Measurements from ENCODE around the gene ATN1. TPM values are rescaled to one million over a fixed set of nuclear protein-coding genes. Genes with fewer than 3 reads are reported as not detected.
A peak's percentile ranks its signal among the peaks of the same experiment; 100 is the strongest.
"Not testable (repeated sequence)": the region's sequence is repeated elsewhere in the genome, so short reads cannot be mapped to it uniquely, and the experiment has no call there.

The ATN1 gene
- polyA plus RNA-seq, 1 donor, result 66.6 TPM

DNA sequence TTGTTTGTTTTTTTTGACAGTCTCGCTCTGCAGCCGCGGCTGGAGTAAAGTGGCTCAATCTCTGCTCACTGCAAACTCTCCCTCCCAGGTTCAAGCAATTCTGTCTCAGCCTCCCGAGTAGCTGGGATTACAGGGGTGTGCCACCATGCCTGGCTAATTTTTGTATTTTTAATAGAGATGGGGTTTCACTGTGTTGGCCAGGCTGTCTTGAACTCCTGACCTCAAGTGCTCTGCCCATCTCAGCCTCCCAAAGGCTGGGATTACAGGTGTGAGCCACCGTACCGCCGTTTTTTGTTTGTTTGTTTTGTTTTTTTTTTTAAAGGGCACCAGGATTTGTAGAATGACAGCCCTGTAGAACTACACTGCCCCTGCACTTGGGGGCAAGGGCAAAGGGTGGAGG lies 39.0 kb upstream of the ATN1 start:
- WGBS (ENCODE audit: insufficient coverage, low lambda C conversion rate), result 86% methylated on average over 3 of the region's 7 CpGs

DNA sequence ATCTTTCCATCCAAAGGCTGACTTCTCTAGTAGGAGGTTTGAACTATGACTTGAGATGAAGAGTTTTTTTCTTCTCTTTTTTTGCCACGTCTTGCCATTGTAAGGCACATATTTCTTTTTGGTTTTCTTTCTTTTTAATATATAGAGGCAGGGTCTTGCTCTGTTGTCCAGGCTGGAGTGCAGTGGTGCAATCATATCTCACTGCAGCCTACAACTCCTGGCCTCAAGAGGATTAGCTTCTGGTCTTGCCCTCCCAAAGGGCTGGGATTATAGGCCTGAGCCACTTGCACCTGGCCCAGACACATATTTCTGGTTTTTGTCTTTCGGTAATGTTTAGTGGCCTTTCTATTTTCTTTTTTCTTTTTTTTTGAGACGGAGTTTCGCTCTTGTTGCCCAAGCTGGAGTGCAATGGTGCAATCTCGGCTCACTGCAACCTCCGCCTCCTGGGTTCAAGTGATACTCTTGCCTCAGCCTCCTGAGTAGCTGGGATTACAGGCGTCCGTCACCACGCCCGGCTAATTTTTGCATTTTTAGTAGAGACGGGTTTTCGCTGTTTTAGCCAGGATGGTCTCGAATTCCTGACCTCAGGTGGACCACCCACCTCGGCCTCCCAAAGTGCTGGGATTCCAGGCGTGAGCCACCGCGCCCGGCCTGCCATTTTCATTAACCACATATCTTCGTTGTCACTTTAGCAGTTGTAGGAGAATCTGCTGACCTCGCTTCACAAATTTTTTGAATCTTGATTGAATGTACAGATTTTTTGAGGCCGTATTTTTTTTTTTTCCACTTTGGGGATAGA lies 37.8 kb upstream of the ATN1 start:
- DNase-seq; H3K4me3 ChIP-seq (ENCODE audit: low read length); H3K9me3 ChIP-seq (ENCODE audit: control insufficient read depth, low read depth, low read length); H3K27me3 ChIP-seq (ENCODE audit: control insufficient read depth, insufficient read depth, low read length); H3K36me3 ChIP-seq (ENCODE audit: control insufficient read depth, insufficient read depth, low read length): not testable (repeated sequence)
- Histone ChIP-seq H3K4me1 (ENCODE audit: control insufficient read depth, insufficient read depth, low read length) (peaks cover 25% of the 10 kb centered on the region), H3K27ac (ENCODE audit: low read length) (peak overlapping the region; percentile 78)
- WGBS (ENCODE audit: insufficient coverage, low lambda C conversion rate), result 87% methylated on average over 3 of the region's 21 CpGs

More for the DNA sequence above, 39.0 kb upstream of the ATN1 start:
- not testable (repeated sequence) for H3K27ac ChIP-seq (ENCODE audit: low read length); H3K27me3 ChIP-seq (ENCODE audit: control insufficient read depth, insufficient read depth, low read length); DNase-seq; H3K4me3 ChIP-seq (ENCODE audit: low read length); H3K9me3 ChIP-seq (ENCODE audit: control insufficient read depth, low read depth, low read length)
- Histone ChIP-seq H3K36me3 (ENCODE audit: control insufficient read depth, insufficient read depth, low read length) (peaks cover 11% of the 10 kb centered on the region), H3K4me1 (ENCODE audit: control insufficient read depth, insufficient read depth, low read length) (peaks cover 25% of the 10 kb centered on the region)

GRCh38 chr12:6890789-6891645 lies 36.7 kb upstream of the ATN1 start:
- H3K27ac ChIP-seq (ENCODE audit: low read length), result peak overlapping the region; percentile 88
- DNase-seq, result peak; percentile 97 to 98
- no peaks in the 10 kb centered on the region for H3K36me3 ChIP-seq (ENCODE audit: control insufficient read depth, insufficient read depth, low read length)
- no peaks in the 10 kb centered on the region for H3K27me3 ChIP-seq (ENCODE audit: control insufficient read depth, insufficient read depth, low read length)
- H3K4me3 ChIP-seq (ENCODE audit: low read length), result peak overlapping the region; percentile 57
- WGBS (ENCODE audit: insufficient coverage, low lambda C conversion rate), result 0% methylated on average over 1 of the region's 68 CpGs
- no peaks in the 10 kb centered on the region for H3K9me3 ChIP-seq (ENCODE audit: control insufficient read depth, low read depth, low read length)
- H3K4me1 ChIP-seq (ENCODE audit: control insufficient read depth, insufficient read depth, low read length), result peaks cover 20% of the 10 kb centered on the region

DNA sequence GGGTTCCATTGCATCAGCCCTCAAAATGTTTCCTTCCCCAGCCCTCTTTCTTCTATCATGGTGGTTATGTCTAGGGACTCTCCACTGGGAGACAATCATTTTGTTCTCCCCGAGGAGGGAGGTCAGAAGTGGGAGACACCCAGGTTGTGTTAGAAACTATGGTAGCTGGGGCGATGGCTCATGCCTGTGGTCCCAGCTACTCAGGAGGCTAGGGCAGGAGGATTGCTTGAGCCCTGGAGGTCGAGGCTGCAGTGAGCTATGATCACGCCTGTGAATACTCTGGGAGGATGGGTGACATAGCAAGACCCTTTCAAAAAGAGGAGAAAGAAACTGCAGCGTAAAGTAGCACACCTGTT lies 36.1 kb upstream of the ATN1 start:
- H3K9me3 ChIP-seq (ENCODE audit: control insufficient read depth, low read depth, low read length), result no peaks in the 10 kb centered on the region
- no peaks in the 10 kb centered on the region for H3K27me3 ChIP-seq (ENCODE audit: control insufficient read depth, insufficient read depth, low read length)
- peak overlapping the region; percentile 57 for H3K4me3 ChIP-seq (ENCODE audit: low read length)
- peaks cover 20% of the 10 kb centered on the region for H3K4me1 ChIP-seq (ENCODE audit: control insufficient read depth, insufficient read depth, low read length)
- H3K27ac ChIP-seq (ENCODE audit: low read length), result peak overlapping the region; percentile 88
- WGBS (ENCODE audit: insufficient coverage, low lambda C conversion rate), result 100% methylated on average over 1 of the region's 5 CpGs
- no peaks in the 10 kb centered on the region for H3K36me3 ChIP-seq (ENCODE audit: control insufficient read depth, insufficient read depth, low read length)
- DNase-seq, result no peak

DNA sequence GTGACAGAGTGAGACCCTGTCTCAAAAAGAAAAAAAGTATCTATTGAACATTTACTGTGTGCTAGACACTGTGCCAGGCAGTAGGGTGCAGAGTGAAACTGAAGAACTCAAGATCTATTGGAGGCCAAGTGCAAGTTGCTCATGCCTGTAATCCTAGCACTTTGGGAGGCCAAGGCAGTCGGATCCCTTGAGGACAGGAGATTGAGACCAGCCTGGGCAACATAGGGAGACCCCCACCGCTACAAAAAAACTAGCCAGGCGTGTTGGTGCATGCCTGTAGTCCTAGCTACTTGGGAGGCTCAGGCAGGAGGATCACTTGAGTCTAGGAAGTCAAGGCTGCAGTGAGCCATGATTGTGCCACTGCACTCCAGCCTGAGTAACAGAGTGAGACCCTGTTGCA lies 35.1 kb upstream of the ATN1 start:
- WGBS (ENCODE audit: insufficient coverage, low lambda C conversion rate), result no CpG with 5 or more reads among the region's 3 CpGs
- H3K27ac ChIP-seq (ENCODE audit: low read length); DNase-seq; H3K4me1 ChIP-seq (ENCODE audit: control insufficient read depth, insufficient read depth, low read length); H3K36me3 ChIP-seq (ENCODE audit: control insufficient read depth, insufficient read depth, low read length); H3K27me3 ChIP-seq (ENCODE audit: control insufficient read depth, insufficient read depth, low read length); H3K4me3 ChIP-seq (ENCODE audit: low read length); H3K9me3 ChIP-seq (ENCODE audit: control insufficient read depth, low read depth, low read length): not testable (repeated sequence)

DNA sequence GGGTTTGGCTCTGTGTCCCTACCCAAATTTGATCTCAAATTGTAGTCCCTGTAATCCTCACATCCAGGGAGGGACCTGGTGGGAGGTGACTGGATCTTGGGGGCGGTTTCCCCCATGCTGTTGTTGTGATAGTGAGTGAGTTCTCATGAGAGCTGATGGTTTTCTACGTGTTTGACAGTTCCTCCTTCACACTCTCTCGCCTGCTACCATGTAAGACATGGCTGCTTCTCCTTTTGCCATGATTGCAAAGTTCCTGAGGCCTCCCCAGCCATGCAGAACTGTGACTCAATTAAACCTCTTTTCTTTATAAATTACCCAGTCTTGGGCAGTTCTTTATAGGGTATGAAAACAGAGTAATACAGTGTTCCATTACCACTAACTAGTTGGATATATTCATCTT lies 33.4 kb upstream of the ATN1 start:
- Histone ChIP-seq H3K27me3 (ENCODE audit: control insufficient read depth, insufficient read depth, low read length) (no peaks in the 10 kb centered on the region), H3K4me3 (ENCODE audit: low read length) (no peak overlapping the region), H3K27ac (ENCODE audit: low read length) (no peak overlapping the region), H3K4me1 (ENCODE audit: control insufficient read depth, insufficient read depth, low read length) (peaks cover 7% of the 10 kb centered on the region), H3K9me3 (ENCODE audit: control insufficient read depth, low read depth, low read length) (no peaks in the 10 kb centered on the region), H3K36me3 (ENCODE audit: control insufficient read depth, insufficient read depth, low read length) (no peaks in the 10 kb centered on the region)
- DNase-seq, result no peak
- WGBS (ENCODE audit: insufficient coverage, low lambda C conversion rate), result no CpG with 5 or more reads among the region's 3 CpGs

- H3K27me3 ChIP-seq (ENCODE audit: control insufficient read depth, insufficient read depth, low read length), result no peaks in the 10 kb centered on the region
- H3K4me3 ChIP-seq (ENCODE audit: low read length), result no peak overlapping the region
- no peaks in the 10 kb centered on the region for H3K9me3 ChIP-seq (ENCODE audit: control insufficient read depth, low read depth, low read length)
- peaks cover 4% of the 10 kb centered on the region for H3K4me1 ChIP-seq (ENCODE audit: control insufficient read depth, insufficient read depth, low read length)
- no peaks in the 10 kb centered on the region for H3K36me3 ChIP-seq (ENCODE audit: control insufficient read depth, insufficient read depth, low read length)
- 100% methylated on average over 1 of the region's 6 CpGs for WGBS (ENCODE audit: insufficient coverage, low lambda C conversion rate)
- DNase-seq, result no peak
- H3K27ac ChIP-seq (ENCODE audit: low read length), result no peak overlapping the region
These were observed 30.8 kb upstream of the ATN1 start for GRCh38 chr12:6896846-6897435.

DNA sequence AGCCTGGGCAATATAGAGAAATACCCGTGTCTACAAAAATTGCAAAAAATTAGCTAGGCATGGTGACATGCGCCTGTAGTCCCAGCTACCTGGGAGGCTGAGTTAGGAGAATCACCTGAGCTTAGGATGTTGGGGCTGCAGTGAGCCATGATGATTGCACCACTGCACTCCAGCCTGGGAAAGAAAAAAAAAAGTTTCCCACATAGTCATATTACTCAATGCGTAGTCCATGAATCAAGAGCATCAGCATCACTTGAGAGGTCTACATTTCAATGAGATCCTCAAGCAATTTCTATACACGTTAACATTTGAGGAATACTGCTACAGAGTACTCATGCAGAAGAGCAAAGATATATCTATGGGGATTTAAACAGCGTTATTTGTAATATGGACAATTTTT lies 28.3 kb upstream of the ATN1 start:
- no peaks in the 10 kb centered on the region for H3K36me3 ChIP-seq (ENCODE audit: control insufficient read depth, insufficient read depth, low read length)
- H3K27ac ChIP-seq (ENCODE audit: low read length), result peak overlapping the region; percentile 42
- no peaks in the 10 kb centered on the region for H3K27me3 ChIP-seq (ENCODE audit: control insufficient read depth, insufficient read depth, low read length)
- H3K4me1 ChIP-seq (ENCODE audit: control insufficient read depth, insufficient read depth, low read length), result peaks cover 8% of the 10 kb centered on the region
- H3K4me3 ChIP-seq (ENCODE audit: low read length), result no peak overlapping the region
- no peak for DNase-seq
- no peaks in the 10 kb centered on the region for H3K9me3 ChIP-seq (ENCODE audit: control insufficient read depth, low read depth, low read length)
- WGBS (ENCODE audit: insufficient coverage, low lambda C conversion rate), result no CpG with 5 or more reads among the region's 5 CpGs

- peak overlapping the region; percentile 42 for H3K27ac ChIP-seq (ENCODE audit: low read length)
- 100% methylated on average over 1 of the region's 10 CpGs for WGBS (ENCODE audit: insufficient coverage, low lambda C conversion rate)
These were observed 27.8 kb upstream of the ATN1 start for GRCh38 chr12:6899837-6900519.

GRCh38 chr12:6902448-6902847 lies 25.3 kb upstream of the ATN1 start:
- DNase-seq, result peak in 1 of 2 donors; percentile 45
- H3K9me3 ChIP-seq (ENCODE audit: control insufficient read depth, low read depth, low read length), result no peaks in the 10 kb centered on the region
- H3K27me3 ChIP-seq (ENCODE audit: control insufficient read depth, insufficient read depth, low read length), result no peaks in the 10 kb centered on the region
- no CpG with 5 or more reads among the region's 4 CpGs for WGBS (ENCODE audit: insufficient coverage, low lambda C conversion rate)
- H3K36me3 ChIP-seq (ENCODE audit: control insufficient read depth, insufficient read depth, low read length), result peaks cover 6% of the 10 kb centered on the region
- H3K27ac ChIP-seq (ENCODE audit: low read length), result no peak overlapping the region
- no peak overlapping the region for H3K4me3 ChIP-seq (ENCODE audit: low read length)
- peaks cover 13% of the 10 kb centered on the region for H3K4me1 ChIP-seq (ENCODE audit: control insufficient read depth, insufficient read depth, low read length)

More at GRCh38 chr12:6899837-6900519, 27.8 kb upstream of the ATN1 start:
- H3K4me1 ChIP-seq (ENCODE audit: control insufficient read depth, insufficient read depth, low read length), result peaks cover 8% of the 10 kb centered on the region
- DNase-seq, result peak; percentile 78 to 89
- H3K9me3 ChIP-seq (ENCODE audit: control insufficient read depth, low read depth, low read length), result no peaks in the 10 kb centered on the region
- H3K4me3 ChIP-seq (ENCODE audit: low read length), result no peak overlapping the region
- H3K36me3 ChIP-seq (ENCODE audit: control insufficient read depth, insufficient read depth, low read length), result no peaks in the 10 kb centered on the region
- no peaks in the 10 kb centered on the region for H3K27me3 ChIP-seq (ENCODE audit: control insufficient read depth, insufficient read depth, low read length)
